SK-N-SH (cell line): ENCODE measurements around the gene NRF1. TPM values are rescaled to one million over a fixed set of nuclear protein-coding genes. Genes with fewer than 3 reads are reported as not detected.

Experiments
- CTCF ChIA-PET: fragments of 300-600, 350-600 bp; formaldehyde crosslinking; extraction: SDS; loops from one replicate; lab custom pipeline; 2021; lab: Yijun Ruan, JAX
- POLR2A ChIA-PET: fragments of 350-600 bp; sonication (Branson Sonifier 250); formaldehyde crosslinking; extraction: SDS; loops from one replicate; lab custom pipeline; 2020; ENCODE audit warnings: antibody characterized with exemption, inconsistent platforms; lab: Yijun Ruan, JAX
- DNase-seq: peaks from one replicate; pipeline ENCODE4 v3.0.0; 2012
- H2AFZ ChIP-seq: fragments of 200-600 bp; sonication (generic); 2 replicates; pipeline ENCODE4 v1.8.1; 2016; ENCODE audit warnings: antibody characterized with exemption, mild to moderate bottlenecking, low read depth
- H3F3A ChIP-seq: fragments of 200-600 bp; sonication (generic); replicated peaks from 2 replicates; pipeline ENCODE3; 2016; ENCODE audit warnings: antibody characterized with exemption, mild to moderate bottlenecking; ENCODE audit not compliant: insufficient read depth
- H3K27ac ChIP-seq, 2 experiments: fragments of 200-500 bp in 1 of 2; fragments of 200-600 bp in 1 of 2; sonication (Bioruptor generic) in 1 of 2; sonication (generic), shearing (Covaris generic) in 1 of 2; 2 replicates each; pipeline versions ENCODE4 v1.5.1 to v1.6.1; 2014 to 2016; ENCODE audit warnings: low read depth in 2 of 2, inconsistent platforms in 1 of 2, low read length in 1 of 2, mild to moderate bottlenecking in 1 of 2, mixed read lengths in 1 of 2
- H3K27me3 ChIP-seq: fragments of 200-600 bp; sonication (generic), shearing (Covaris generic); 2 replicates; pipeline ENCODE4 v1.6.1; 2016; ENCODE audit warnings: mixed run types; ENCODE audit not compliant: insufficient read depth
- H3K36me3 ChIP-seq, 2 experiments: fragments of 200-500 bp in 1 of 2; fragments of 200-600 bp in 1 of 2; sonication (Bioruptor generic) in 1 of 2; sonication (generic) in 1 of 2; replicated peaks in 1 of 2; 2 replicates each; pipeline versions ENCODE3 to v1.5.1; 2014 to 2016; ENCODE audit warnings: low read length in 1 of 2, mild to moderate bottlenecking in 1 of 2; ENCODE audit not compliant: insufficient read depth in 2 of 2, control insufficient read depth in 1 of 2
- H3K4me1 ChIP-seq, 2 experiments: fragments of 200-500 bp in 1 of 2; fragments of 200-600 bp in 1 of 2; sonication (Bioruptor generic) in 1 of 2; sonication (generic), shearing (Covaris generic) in 1 of 2; 2 replicates each; pipeline versions ENCODE4 v1.5.1 to v1.6.1; 2014 to 2016; ENCODE audit warnings: low read depth in 1 of 2, low read length in 1 of 2, mixed run types in 1 of 2; ENCODE audit not compliant: insufficient read depth in 2 of 2, control insufficient read depth in 1 of 2
- H3K4me2 ChIP-seq: fragments of 200-600 bp; sonication (generic), shearing (Covaris generic); 2 replicates; pipeline ENCODE4 v1.6.1; 2017; ENCODE audit warnings: mixed run types
- H3K4me3 ChIP-seq, 2 experiments: fragments of 200-500 bp in 1 of 2; fragments of 200-600 bp in 1 of 2; sonication (Bioruptor generic) in 1 of 2; sonication (generic), shearing (Covaris generic) in 1 of 2; 2 replicates each; pipeline versions ENCODE4 v1.5.1 to v1.8.1; 2014 to 2016; ENCODE audit warnings: low read depth in 2 of 2, inconsistent platforms in 1 of 2, low read length in 1 of 2, mild to moderate bottlenecking in 1 of 2, mixed read lengths in 1 of 2, moderate library complexity in 1 of 2
- H3K79me2 ChIP-seq: fragments of 200-600 bp; sonication (generic); 2 replicates; pipeline ENCODE4 v1.8.1; 2017; ENCODE audit warnings: mild to moderate bottlenecking; ENCODE audit not compliant: insufficient read depth
- H3K9ac ChIP-seq: fragments of 200-600 bp; sonication (generic); 2 replicates; pipeline ENCODE4 v1.6.1; 2017; ENCODE audit warnings: mixed run types
- H3K9me2 ChIP-seq: fragments of 200-600 bp; sonication (generic); 2 replicates; pipeline ENCODE4 v1.6.1; 2017; ENCODE audit warnings: mixed run types
- H3K9me3 ChIP-seq: fragments of 200-600 bp; sonication (generic); 2 replicates; pipeline ENCODE4 v1.6.1; 2017; ENCODE audit warnings: mixed run types, mild to moderate bottlenecking, moderate library complexity
- H4K20me1 ChIP-seq: fragments of 200-600 bp; sonication (generic); 2 replicates; pipeline ENCODE4 v1.6.1; 2017; ENCODE audit warnings: mild to moderate bottlenecking, mixed run types; ENCODE audit not compliant: insufficient read depth
- EP300 ChIP-seq, 2 experiments: IDR thresholded peaks; 2 replicates each; pipeline versions ENCODE4 v1.4.0 to v1.6.1; 2012; ENCODE audit warnings: borderline replicate concordance in 1 of 2, low read depth in 1 of 2, low read length in 1 of 2
- EZH2phosphoT487 ChIP-seq: fragments of 200-600 bp; sonication (generic); IDR thresholded peaks from 2 replicates; pipeline ENCODE4 v1.6.1; 2017; ENCODE audit warnings: low read depth, mixed run types, mild to moderate bottlenecking, antibody characterized with exemption, moderate library complexity, borderline replicate concordance
- FOSL2 ChIP-seq: IDR thresholded peaks from 2 replicates; pipeline ENCODE4 v1.4.0; 2012; ENCODE audit warnings: low read depth, mild to moderate bottlenecking, moderate library complexity, borderline replicate concordance
- FOXM1 ChIP-seq: IDR thresholded peaks from 2 replicates; pipeline ENCODE4 v1.4.0; 2012; ENCODE audit warnings: low read depth, mild to moderate bottlenecking
- GABPA ChIP-seq: IDR thresholded peaks from 2 replicates; pipeline ENCODE4 v1.4.0; 2012; ENCODE audit warnings: low read depth, mild to moderate bottlenecking
- MEF2A ChIP-seq: IDR thresholded peaks from 2 replicates; pipeline ENCODE4 v1.4.0; 2012; ENCODE audit warnings: low read depth, borderline replicate concordance
- MXI1 ChIP-seq: IDR thresholded peaks from 2 replicates; pipeline ENCODE4 v1.6.1; 2012; ENCODE audit warnings: mild to moderate bottlenecking, low read depth, low read length, improper control_type of control experiment
- NFIC ChIP-seq: IDR thresholded peaks from 2 replicates; pipeline ENCODE4 v1.4.0; 2012; ENCODE audit warnings: borderline replicate concordance
- NRF1 ChIP-seq: IDR thresholded peaks from 2 replicates; pipeline ENCODE4 v1.6.1; 2012; ENCODE audit warnings: low read depth, mild to moderate bottlenecking, low read length
- RAD21 ChIP-seq: IDR thresholded peaks from 2 replicates; pipeline ENCODE4 v1.6.1; 2012; ENCODE audit warnings: mild to moderate bottlenecking, low read length
- RCOR1 ChIP-seq: fragments of 150-350 bp; IDR thresholded peaks from 2 replicates; pipeline ENCODE4 v1.6.1; 2017; ENCODE audit warnings: antibody characterized with exemption, low read length
- RFX5 ChIP-seq: IDR thresholded peaks from 2 replicates; pipeline ENCODE4 v1.6.1; 2012; ENCODE audit warnings: mild to moderate bottlenecking, improper control_type of control experiment, low read length
- SIN3A ChIP-seq: IDR thresholded peaks from 2 replicates; pipeline ENCODE4 v1.6.1; 2012; ENCODE audit warnings: low read depth, mild to moderate bottlenecking, low read length, moderate library complexity, borderline replicate concordance
- TAF1 ChIP-seq: IDR thresholded peaks from 2 replicates; pipeline ENCODE4 v1.6.1; 2012; ENCODE audit warnings: low read depth, mild to moderate bottlenecking, low read length, moderate library complexity, borderline replicate concordance
- TCF12 ChIP-seq: IDR thresholded peaks from 2 replicates; pipeline ENCODE4 v1.4.0; 2012
- TEAD4 ChIP-seq: IDR thresholded peaks from 2 replicates; pipeline ENCODE4 v1.4.0; 2012; ENCODE audit warnings: mild to moderate bottlenecking, borderline replicate concordance; ENCODE audit not compliant: insufficient read depth
- WGBS: methylation state at CpG from one replicate; pipeline ENCODE4 v1.1.6; 2017; ENCODE audit warnings: low lambda C conversion rate; 5-methylcytosine and 5-hydroxymethylcytosine counted together
- polyA plus RNA-seq, 3 experiments: library from polyadenylated mRNA; depleted of rRNA; stranded (reverse); fragments of >200 nt; gene quantifications; 2 replicates each; pipeline ENCODE4 v1.2.3, GENCODE V29; 2012
- TF ChIP-seq, protein P1 (sequence below): IDR thresholded peaks from 2 replicates; pipeline ENCODE4 v1.4.0; 2012; ENCODE audit warnings: low read depth, borderline replicate concordance
- TF ChIP-seq, protein P2 (sequence below): IDR thresholded peaks from 2 replicates; pipeline ENCODE4 v1.4.0; 2012; ENCODE audit warnings: low read depth
- TF ChIP-seq, protein P3 (sequence below): fragments of 200-600 bp; sonication (generic); IDR thresholded peaks from 2 replicates; pipeline ENCODE4 v1.6.1; 2017; ENCODE audit warnings: antibody characterized with exemption, mild to moderate bottlenecking, moderate library complexity

NRF1 gene
- polyA plus RNA-seq, 1 of the 3 experiments (the other 2 are of a cell fraction): 10.9 TPM

DNA sequence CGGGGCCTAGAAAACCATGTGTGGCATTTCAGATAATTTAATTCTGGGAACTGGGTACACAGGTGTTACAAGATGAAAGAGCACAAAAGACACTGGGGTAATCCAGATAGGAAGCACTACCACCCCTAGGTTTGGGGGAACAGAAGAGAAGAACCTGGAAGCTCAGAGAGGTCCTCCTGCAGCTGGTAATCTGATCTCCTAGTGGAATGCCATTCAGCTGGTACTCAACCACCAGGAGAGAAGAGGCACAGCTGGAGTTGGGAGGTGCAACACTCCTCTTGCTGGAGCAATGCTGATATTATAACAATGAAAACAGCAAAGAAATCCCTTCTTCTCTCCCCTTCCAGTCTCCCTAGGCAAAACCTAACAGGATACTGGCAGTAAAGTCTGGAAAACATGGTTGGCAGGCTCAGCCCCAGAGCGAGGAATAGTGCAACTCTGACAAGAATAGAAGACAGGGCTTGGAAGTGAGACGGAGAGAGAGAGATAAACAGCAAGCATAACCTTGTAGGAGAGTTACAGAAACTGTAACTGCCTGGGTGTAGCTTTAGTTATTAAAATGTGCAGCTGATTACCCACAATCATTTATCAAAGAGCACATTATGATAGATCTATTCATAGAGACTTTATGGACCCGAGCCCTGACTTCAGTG is 35.0 kb downstream of the NRF1 start (continued):
- TF ChIP-seq, protein P1, sequence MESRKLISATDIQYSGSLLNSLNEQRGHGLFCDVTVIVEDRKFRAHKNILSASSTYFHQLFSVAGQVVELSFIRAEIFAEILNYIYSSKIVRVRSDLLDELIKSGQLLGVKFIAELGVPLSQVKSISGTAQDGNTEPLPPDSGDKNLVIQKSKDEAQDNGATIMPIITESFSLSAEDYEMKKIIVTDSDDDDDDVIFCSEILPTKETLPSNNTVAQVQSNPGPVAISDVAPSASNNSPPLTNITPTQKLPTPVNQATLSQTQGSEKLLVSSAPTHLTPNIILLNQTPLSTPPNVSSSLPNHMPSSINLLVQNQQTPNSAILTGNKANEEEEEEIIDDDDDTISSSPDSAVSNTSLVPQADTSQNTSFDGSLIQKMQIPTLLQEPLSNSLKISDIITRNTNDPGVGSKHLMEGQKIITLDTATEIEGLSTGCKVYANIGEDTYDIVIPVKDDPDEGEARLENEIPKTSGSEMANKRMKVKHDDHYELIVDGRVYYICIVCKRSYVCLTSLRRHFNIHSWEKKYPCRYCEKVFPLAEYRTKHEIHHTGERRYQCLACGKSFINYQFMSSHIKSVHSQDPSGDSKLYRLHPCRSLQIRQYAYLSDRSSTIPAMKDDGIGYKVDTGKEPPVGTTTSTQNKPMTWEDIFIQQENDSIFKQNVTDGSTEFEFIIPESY: no peak
- TF ChIP-seq MXI1: no peak
- no peak for TF ChIP-seq GABPA
- no peak for TF ChIP-seq TAF1
- no peak for TF ChIP-seq SIN3A
- no peak for TF ChIP-seq NRF1
- no peak for TF ChIP-seq NFIC
- TF ChIP-seq TEAD4: no peak
- TF ChIP-seq MEF2A: no peak
- no peak for TF ChIP-seq RCOR1
- TF ChIP-seq RFX5: no peak

DNA sequence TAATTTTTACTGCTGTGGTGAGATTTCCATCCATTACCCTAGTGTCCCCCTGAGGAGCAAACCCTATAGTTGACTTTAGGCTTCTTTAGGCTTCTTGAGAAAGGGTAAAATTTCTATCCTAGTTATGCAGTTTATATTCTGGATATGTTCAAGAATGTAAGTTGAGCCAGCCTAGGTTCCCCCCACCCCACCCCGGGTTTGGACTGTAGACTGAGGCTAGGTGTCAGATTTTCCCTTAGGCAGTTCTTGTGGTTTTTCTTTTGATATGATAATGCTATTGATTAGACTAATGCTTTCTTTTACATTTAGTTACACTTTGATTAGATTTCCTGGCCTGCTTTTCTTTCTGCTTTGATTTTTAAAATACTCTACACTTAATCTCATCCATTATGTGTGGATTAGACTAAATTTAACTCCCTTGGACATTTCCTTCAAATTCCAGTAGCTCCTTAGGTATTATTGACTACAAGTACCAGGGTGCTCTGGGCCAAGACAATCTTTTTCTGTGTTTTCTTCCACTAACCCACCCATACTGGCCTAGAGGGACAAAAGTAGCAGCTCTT is 37.7 kb downstream of the NRF1 start:
- Histone ChIP-seq H3K36me3 (peaks cover 0 to 4% of the 10 kb centered on the region in 2 experiments), H3F3A (no peaks in the 10 kb centered on the region), H2AFZ (no peak overlapping the region), H3K4me1 (no peaks in the 10 kb centered on the region), H4K20me1 (no peaks in the 10 kb centered on the region), H3K79me2 (peaks cover 7% of the 10 kb centered on the region; the same call in 1 of the 2 replicates), H3K27me3 (no peaks in the 10 kb centered on the region), H3K4me2 (no peak overlapping the region), H3K4me3 (no peak overlapping the region), H3K9me3 (no peaks in the 10 kb centered on the region), H3K9me2 (no peaks in the 10 kb centered on the region), H3K27ac (no peak overlapping the region), H3K9ac (no peak overlapping the region)
- WGBS: 95% methylated on average over 1 of the region's 1 CpG
- CTCF ChIA-PET: interaction anchor here (0.8 to 4.5 kb wide), 8 partner anchors 10 to 431 kb away, joined by 3 to 28 read pairs (median 6); no protein-coding TSS in a partner anchor
- no peak for TF ChIP-seq NRF1
- TF ChIP-seq, protein P2, sequence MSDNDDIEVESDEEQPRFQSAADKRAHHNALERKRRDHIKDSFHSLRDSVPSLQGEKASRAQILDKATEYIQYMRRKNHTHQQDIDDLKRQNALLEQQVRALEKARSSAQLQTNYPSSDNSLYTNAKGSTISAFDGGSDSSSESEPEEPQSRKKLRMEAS: no peak
- no peak for TF ChIP-seq TCF12
- TF ChIP-seq, protein P3, sequence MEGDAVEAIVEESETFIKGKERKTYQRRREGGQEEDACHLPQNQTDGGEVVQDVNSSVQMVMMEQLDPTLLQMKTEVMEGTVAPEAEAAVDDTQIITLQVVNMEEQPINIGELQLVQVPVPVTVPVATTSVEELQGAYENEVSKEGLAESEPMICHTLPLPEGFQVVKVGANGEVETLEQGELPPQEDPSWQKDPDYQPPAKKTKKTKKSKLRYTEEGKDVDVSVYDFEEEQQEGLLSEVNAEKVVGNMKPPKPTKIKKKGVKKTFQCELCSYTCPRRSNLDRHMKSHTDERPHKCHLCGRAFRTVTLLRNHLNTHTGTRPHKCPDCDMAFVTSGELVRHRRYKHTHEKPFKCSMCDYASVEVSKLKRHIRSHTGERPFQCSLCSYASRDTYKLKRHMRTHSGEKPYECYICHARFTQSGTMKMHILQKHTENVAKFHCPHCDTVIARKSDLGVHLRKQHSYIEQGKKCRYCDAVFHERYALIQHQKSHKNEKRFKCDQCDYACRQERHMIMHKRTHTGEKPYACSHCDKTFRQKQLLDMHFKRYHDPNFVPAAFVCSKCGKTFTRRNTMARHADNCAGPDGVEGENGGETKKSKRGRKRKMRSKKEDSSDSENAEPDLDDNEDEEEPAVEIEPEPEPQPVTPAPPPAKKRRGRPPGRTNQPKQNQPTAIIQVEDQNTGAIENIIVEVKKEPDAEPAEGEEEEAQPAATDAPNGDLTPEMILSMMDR: no peak
- no peak for TF ChIP-seq RFX5
- no peak for TF ChIP-seq FOXM1
- no peak for TF ChIP-seq MEF2A
- TF ChIP-seq EP300 (IDR thresholded peaks at IDR 0.05; ENCODE audit: borderline replicate concordance in 1 of 2, low read depth in 1 of 2, low read length in 1 of 2): no peak
- no peak for TF ChIP-seq NFIC
- TF ChIP-seq RAD21: no peak
- TF ChIP-seq EZH2phosphoT487: no peak
- no peak for TF ChIP-seq FOSL2
- no peak for TF ChIP-seq MXI1
- TF ChIP-seq TEAD4: no peak
- TF ChIP-seq RCOR1: no peak
- DNase-seq: no peak
- POLR2A ChIA-PET: no interaction called here
